Skeletal muscle tissue (tissue), 4 donors: ENCODE measurements around the gene SFTPB. TPM values are rescaled to one million over a fixed set of nuclear protein-coding genes. Genes with fewer than 3 reads are reported as not detected.
A peak's percentile ranks its signal among the peaks of the same experiment; 100 is the strongest.

Experiments
- H3K27ac ChIP-seq: one replicate; pipeline ENCODE4 v1.7.0; 2013; ENCODE audit warnings: mild to moderate bottlenecking, low read depth, low read length, inconsistent platforms
- H3K27me3 ChIP-seq, 3 donors: one replicate each; pipeline ENCODE4 v1.7.0; 2013; ENCODE audit warnings: low read length in 3 of 3; ENCODE audit not compliant: control insufficient read depth in 3 of 3, insufficient read depth in 3 of 3
- H3K36me3 ChIP-seq, 3 donors: one replicate each; pipeline ENCODE4 v1.7.0; 2013; ENCODE audit warnings: low read length in 3 of 3; ENCODE audit not compliant: control insufficient read depth in 3 of 3, insufficient read depth in 3 of 3
- H3K4me1 ChIP-seq, 3 donors: one replicate each; pipeline ENCODE4 v1.7.0; 2013; ENCODE audit warnings: low read length in 3 of 3, mild to moderate bottlenecking in 3 of 3; ENCODE audit not compliant: control insufficient read depth in 3 of 3, insufficient read depth in 3 of 3
- H3K4me3 ChIP-seq, 3 donors: one replicate each; pipeline ENCODE4 v1.7.0; 2013; ENCODE audit warnings: low read length in 3 of 3
- H3K9ac ChIP-seq, 3 donors: one replicate each; pipeline ENCODE4 v1.7.0; 2013; ENCODE audit warnings: low read length in 3 of 3, mild to moderate bottlenecking in 3 of 3, moderate library complexity in 2 of 3, low read depth in 1 of 3
- H3K9me3 ChIP-seq, 3 donors: one replicate each; pipeline ENCODE4 v1.7.0; 2013; ENCODE audit warnings: low read length in 3 of 3; ENCODE audit not compliant: control insufficient read depth in 3 of 3
- total RNA-seq: library from RNA; depleted of rRNA; stranded (reverse); fragments of >200 nt; gene quantifications from one replicate; pipeline ENCODE4 v1.2.3, GENCODE V29; 2014
- donor health status: Osteomylitis.

The SFTPB gene
- total RNA-seq, 1 donor from 2014 or later, result not detected

DNA sequence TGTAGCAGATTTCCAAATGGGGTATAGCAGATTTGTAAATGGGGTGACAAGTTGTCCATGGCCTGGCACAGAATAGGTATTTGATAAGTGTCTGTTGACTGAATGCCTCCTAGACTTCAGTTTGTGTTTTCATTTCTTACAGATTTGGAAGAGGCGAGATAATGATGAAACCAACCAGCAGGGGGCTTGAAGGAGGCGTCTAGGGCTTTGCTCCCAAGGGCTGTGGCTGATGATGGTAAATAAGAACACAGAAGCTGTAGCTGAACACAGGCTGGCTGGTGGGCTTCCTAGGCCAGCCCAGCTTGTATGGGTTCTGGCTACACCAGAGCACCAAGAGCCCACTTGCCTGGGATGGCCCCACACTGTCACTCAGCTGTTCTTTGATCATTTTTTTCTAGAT lies 19.4 kb downstream of the SFTPB start:
- Histone ChIP-seq H3K9me3 (no peaks in the 10 kb centered on the region), H3K9ac (no peak overlapping the region), H3K36me3 (peaks cover 55 to 69% (median 65%) of the 10 kb centered on the region in 3 donors), H3K4me3 (no peak overlapping the region), H3K4me1 (peaks cover 0 to 9% (median 6%) of the 10 kb centered on the region in 3 donors), H3K27me3 (no peaks in the 10 kb centered on the region), H3K27ac (no peak overlapping the region)

DNA sequence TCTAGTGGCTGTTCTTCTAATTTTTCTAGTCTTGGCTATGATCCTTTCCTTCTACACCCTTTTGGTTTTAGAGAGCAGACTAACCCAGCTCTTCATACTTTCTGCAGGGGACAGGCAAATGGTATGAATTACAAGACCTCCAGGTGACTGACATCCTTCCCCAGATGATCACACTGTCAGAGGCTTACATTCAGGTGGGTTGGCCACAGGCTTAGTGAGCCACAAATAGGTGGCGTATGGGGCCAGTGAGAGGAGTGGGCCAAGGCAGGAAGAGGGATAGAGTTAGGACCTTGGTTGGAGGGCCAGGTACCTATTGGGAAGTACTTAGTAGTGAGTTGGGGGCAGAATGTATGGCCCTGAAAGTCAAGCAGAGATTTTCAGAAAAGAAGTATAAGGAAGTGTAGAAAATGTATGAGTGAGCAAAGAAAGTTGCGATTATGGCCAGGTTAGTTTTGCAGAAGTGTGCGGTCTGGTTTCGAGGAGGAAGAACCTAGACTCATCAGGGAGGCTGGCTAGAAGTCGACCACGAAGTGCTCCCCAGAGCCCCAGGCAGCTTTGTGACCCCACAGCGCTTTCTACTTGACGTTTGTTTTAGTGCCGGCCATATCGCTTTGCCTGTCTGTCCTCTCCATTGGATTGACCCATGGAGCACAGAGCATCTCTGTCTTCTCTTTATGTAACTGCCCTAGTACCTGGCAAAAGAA lies 20.0 kb downstream of the SFTPB start:
- Histone ChIP-seq H3K27ac (no peak overlapping the region), H3K9ac (no peak overlapping the region), H3K9me3 (no peaks in the 10 kb centered on the region), H3K36me3 (peaks cover 59 to 75% (median 69%) of the 10 kb centered on the region in 3 donors), H3K4me1 (peaks cover 0 to 9% (median 6%) of the 10 kb centered on the region in 3 donors), H3K27me3 (no peaks in the 10 kb centered on the region), H3K4me3 (no peak overlapping the region)

DNA sequence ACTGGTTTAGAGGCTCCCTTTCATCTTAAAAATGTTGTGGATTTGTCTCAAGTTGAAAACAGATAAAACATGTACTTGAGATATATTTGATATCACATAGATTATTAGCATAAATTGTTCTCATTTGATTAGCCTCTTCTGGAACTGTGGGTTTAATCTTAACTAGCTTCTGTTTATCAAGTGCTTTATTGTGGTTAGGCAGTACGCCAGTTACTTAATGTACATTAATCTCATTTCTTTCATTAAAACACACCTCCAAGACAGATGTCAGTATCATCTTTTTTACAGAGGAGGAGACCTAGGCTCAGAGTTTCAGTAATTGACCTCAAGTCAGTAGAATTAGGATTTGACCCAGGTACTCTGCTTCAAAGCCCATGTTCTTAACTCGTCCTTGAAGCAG lies 21.8 kb downstream of the SFTPB start:
- Histone ChIP-seq H3K36me3 (peaks cover 71 to 84% (median 76%) of the 10 kb centered on the region in 3 donors), H3K9me3 (no peaks in the 10 kb centered on the region), H3K27ac (no peak overlapping the region), H3K9ac (no peak overlapping the region), H3K27me3 (no peaks in the 10 kb centered on the region), H3K4me1 (peaks cover 0 to 9% (median 6%) of the 10 kb centered on the region in 3 donors), H3K4me3 (no peak overlapping the region)

DNA sequence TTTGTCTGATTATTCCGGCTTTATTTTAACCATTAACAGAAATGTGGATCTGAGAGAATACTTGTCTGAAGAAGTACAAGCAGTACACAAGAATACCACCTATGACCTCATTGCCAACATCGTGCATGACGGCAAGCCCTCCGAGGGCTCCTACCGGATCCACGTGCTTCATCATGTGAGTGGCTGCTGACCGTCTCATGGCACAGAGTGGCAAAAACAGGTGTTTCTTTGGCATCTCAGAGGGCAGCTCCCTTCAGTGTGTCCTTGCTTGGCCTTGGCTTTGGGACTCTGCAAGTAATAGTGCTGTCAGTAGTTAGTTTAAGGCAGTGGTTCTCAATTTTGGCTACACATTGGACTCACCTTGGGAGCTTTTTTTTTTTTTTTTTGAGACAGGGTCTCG lies 23.1 kb downstream of the SFTPB start:
- Histone ChIP-seq H3K27me3 (no peaks in the 10 kb centered on the region), H3K36me3 (peaks cover 73 to 85% (median 78%) of the 10 kb centered on the region in 3 donors), H3K9me3 (no peaks in the 10 kb centered on the region), H3K27ac (peak overlapping the region; percentile 50), H3K4me3 (no peak overlapping the region), H3K4me1 (peaks cover 0 to 9% (median 6%) of the 10 kb centered on the region in 3 donors), H3K9ac (no peak overlapping the region)

DNA sequence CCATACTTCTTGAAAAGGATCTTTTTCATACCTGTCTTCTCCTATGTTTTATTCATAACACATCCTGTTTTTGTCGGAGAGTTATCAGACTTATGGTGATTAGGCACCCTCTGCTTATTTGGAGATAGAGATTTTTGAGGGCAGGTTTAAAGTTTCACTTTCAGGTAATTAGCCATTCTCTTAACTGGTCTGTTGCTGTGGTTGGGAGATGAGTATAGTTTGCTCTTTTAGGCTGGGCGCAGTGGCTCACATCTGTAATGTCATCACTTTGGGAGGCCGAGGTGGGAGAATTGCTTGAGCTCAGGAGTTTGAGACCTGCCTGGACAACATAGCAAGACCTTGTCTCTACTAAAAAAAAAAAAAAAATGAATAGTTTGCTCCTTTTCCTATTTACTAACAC lies 25.3 kb downstream of the SFTPB start:
- H3K27ac ChIP-seq, result no peak overlapping the region
- H3K9me3 ChIP-seq, result no peaks in the 10 kb centered on the region
- peaks cover 0 to 9% (median 6%) of the 10 kb centered on the region in 3 donors for H3K4me1 ChIP-seq
- H3K4me3 ChIP-seq, result no peak overlapping the region
- peaks cover 66 to 84% (median 69%) of the 10 kb centered on the region in 3 donors for H3K36me3 ChIP-seq
- no peaks in the 10 kb centered on the region for H3K27me3 ChIP-seq
- no peak overlapping the region for H3K9ac ChIP-seq

DNA sequence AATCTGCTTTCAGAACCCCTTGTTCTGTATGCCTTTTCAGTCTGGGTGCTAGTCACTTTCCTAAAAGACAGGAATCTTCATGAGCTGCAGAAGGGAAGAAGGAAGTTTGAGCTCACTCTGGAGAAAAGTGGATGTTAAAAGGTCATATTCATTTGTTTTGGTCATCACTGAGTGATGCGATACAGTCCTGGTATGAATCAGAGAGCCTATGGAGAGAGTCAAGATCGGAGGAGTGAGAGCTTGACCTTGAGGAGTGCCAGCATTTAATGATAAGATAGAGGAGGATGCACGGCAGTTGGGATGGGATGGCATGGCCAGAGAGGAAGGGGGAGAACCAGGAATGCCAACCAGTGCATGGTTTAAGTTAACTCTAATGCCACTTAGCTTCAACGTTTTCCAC lies 32.4 kb downstream of the SFTPB start:
- H3K27ac ChIP-seq, result no peak overlapping the region

DNA sequence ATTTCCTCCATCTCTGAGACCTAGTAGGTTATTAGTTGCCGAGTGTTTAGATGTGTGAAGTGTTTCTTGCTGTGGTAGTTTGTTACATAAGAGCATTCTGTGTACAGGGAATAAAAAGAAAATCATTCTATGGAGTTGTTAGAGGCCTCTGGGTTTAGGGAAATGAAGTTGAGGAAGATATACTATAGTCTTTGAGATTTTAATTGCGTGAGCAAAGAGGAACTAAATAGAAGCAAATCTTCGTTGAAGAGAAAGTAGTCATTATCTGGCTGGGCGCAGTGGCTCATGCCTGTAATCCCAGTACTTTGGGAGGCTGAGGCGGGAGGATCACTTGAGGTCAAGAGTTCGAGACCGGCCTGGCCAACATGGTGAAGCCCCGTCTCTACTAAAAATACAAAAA lies 33.0 kb downstream of the SFTPB start:
- Histone ChIP-seq H3K27me3 (no peaks in the 10 kb centered on the region), H3K9ac (no peak overlapping the region), H3K4me1 (peaks cover 0 to 2% (median 0%) of the 10 kb centered on the region in 3 donors), H3K36me3 (peaks cover 58 to 86% (median 67%) of the 10 kb centered on the region in 3 donors), H3K27ac (no peak overlapping the region), H3K9me3 (no peaks in the 10 kb centered on the region), H3K4me3 (no peak overlapping the region)

More for the DNA sequence above, 32.4 kb downstream of the SFTPB start:
- no peak overlapping the region for H3K4me3 ChIP-seq
- peaks cover 56 to 82% (median 66%) of the 10 kb centered on the region in 3 donors for H3K36me3 ChIP-seq
- no peaks in the 10 kb centered on the region for H3K27me3 ChIP-seq
- H3K9me3 ChIP-seq, result no peaks in the 10 kb centered on the region
- peaks cover 0 to 2% (median 0%) of the 10 kb centered on the region in 3 donors for H3K4me1 ChIP-seq
- H3K9ac ChIP-seq, result no peak overlapping the region

DNA sequence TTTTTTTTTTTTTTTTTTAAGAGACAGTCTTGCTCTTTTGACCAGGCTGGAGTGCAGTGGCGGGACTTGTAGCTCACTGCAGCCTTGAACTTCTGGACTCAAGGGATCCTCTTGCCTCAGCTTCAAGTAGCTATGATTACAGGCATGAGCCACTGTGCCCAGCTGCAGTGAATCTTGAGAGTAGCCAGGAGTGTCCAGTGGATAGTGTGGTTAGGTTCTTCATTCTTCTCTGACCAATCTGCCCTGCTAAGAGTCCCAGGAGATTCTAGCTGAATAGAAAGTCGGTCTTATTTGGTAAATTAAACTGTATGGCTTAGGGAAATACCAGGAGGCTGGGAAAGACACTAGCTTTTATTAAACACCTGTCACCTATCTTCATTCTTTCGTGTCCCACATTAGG lies 36.7 kb downstream of the SFTPB start:
- Histone ChIP-seq H3K27me3 (no peaks in the 10 kb centered on the region), H3K27ac (no peak overlapping the region), H3K36me3 (peaks cover 60 to 79% (median 74%) of the 10 kb centered on the region in 3 donors), H3K9ac (no peak overlapping the region), H3K4me3 (no peak overlapping the region), H3K9me3 (no peaks in the 10 kb centered on the region), H3K4me1 (no peaks in the 10 kb centered on the region)

DNA sequence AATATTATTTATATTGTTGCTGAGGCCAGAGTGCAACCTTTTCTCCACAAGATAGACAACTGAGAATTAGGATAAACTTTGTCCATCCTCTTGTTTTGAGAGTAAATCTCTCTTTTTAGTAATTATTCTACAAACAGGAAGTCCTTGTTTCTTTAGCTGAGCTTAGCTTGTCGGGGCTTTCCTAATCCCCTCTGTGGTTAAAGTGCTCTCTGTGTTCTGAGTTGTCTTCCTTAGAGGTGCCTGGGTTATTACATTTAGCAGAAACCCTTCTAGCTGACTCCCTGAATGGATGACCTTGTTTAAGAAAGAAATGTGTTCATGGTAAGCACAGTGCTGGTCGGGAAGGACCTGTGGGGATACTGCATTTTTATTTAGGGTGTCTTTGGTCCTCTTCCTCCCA lies 39.3 kb downstream of the SFTPB start:
- H3K4me1 ChIP-seq, result no peaks in the 10 kb centered on the region
- H3K27me3 ChIP-seq, result no peaks in the 10 kb centered on the region
- no peak overlapping the region for H3K9ac ChIP-seq
- peaks cover 69 to 79% (median 78%) of the 10 kb centered on the region in 3 donors for H3K36me3 ChIP-seq
- H3K4me3 ChIP-seq, result no peak overlapping the region
- H3K9me3 ChIP-seq, result no peaks in the 10 kb centered on the region
- no peak overlapping the region for H3K27ac ChIP-seq

DNA sequence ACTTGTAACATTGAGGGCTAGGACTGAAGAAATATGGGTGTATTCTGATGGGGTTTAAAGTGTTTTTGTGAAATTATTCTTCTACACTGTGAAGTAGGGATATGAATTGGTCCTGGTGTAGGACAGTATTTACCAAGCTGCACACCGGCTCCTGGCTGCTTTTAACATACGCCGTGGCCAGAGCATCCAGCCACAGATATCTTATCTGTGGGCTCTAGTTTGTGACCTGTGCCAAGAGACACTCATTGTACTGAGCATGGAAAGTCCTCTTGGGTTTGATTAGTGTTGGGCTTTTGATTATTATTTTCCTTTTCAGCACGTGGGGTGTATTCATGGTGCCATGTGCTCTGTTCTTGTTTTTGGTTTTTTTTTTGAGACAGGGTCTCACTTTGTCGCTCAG lies 44.0 kb downstream of the SFTPB start:
- no peak overlapping the region for H3K9ac ChIP-seq
- H3K27me3 ChIP-seq, result no peaks in the 10 kb centered on the region
- peaks cover 63 to 75% (median 65%) of the 10 kb centered on the region in 3 donors for H3K36me3 ChIP-seq
- H3K4me1 ChIP-seq, result no peaks in the 10 kb centered on the region
- H3K27ac ChIP-seq, result no peak overlapping the region
- H3K9me3 ChIP-seq, result no peaks in the 10 kb centered on the region
- no peak overlapping the region for H3K4me3 ChIP-seq
